HEK293 (cell line): ENCODE data around the gene RAB10.

Experiments
- CTCF ChIA-PET: fragments of 350-600 bp; formaldehyde crosslinking; extraction: SDS; loops from one replicate; lab custom pipeline; 2021; ENCODE audit warnings: antibody characterized with exemption; lab: Yijun Ruan, JAX
- POLR2A ChIA-PET: fragments of 300-600 bp; formaldehyde crosslinking; extraction: SDS; loops from one replicate; lab custom pipeline; 2020; ENCODE audit warnings: antibody characterized with exemption, inconsistent platforms; lab: Yijun Ruan, JAX
- H3K27ac ChIP-seq: fragments of 200-500 bp; sonication (Bioruptor generic); 2 replicates; pipeline ENCODE4 v1.5.1; 2014; ENCODE audit warnings: low read depth, low read length, control low read depth, inconsistent platforms; ENCODE audit errors: extremely low read depth
- H3K36me3 ChIP-seq, 2 experiments: fragments of 200-500 bp in 1 of 2; sonication (Bioruptor generic) in 1 of 2; 1 replicate in 1 of 2; 2 replicates in 1 of 2; pipeline ENCODE4 v1.5.1; 2014 to 2017; ENCODE audit warnings: inconsistent platforms in 2 of 2, low read length in 2 of 2; ENCODE audit not compliant: control insufficient read depth in 2 of 2, insufficient read depth in 1 of 2
- H3K4me1 ChIP-seq: fragments of 200-500 bp; sonication (Bioruptor generic); 2 replicates; pipeline ENCODE4 v1.5.1; 2014; ENCODE audit warnings: mild to moderate bottlenecking, low read length, inconsistent platforms; ENCODE audit not compliant: control insufficient read depth, insufficient read depth
- H3K4me3 ChIP-seq: 2 replicates; pipeline ENCODE4 v1.5.1; 2011; ENCODE audit warnings: low read depth, mild to moderate bottlenecking, control low read depth, low read length, moderate library complexity
- H3K9me3 ChIP-seq: fragments of 200-500 bp; sonication (Bioruptor generic); 2 replicates; pipeline ENCODE4 v1.5.1; 2014; ENCODE audit warnings: low read depth, low read length, inconsistent platforms; ENCODE audit not compliant: control insufficient read depth, insufficient read depth
- CTCF ChIP-seq: fragments of 450-650 bp; formaldehyde crosslinking; IDR thresholded peaks from 2 replicates; pipeline ENCODE4 v1.5.1; 2016; ENCODE audit warnings: missing biosample characterization, missing genetic modification characterization
- KLF1 ChIP-seq: fragments of 450-650 bp; formaldehyde crosslinking; IDR thresholded peaks from 2 replicates; pipeline ENCODE4 v1.5.1; 2016; ENCODE audit warnings: missing biosample characterization, missing genetic modification characterization
- KLF10 ChIP-seq: fragments of 450-650 bp; IDR thresholded peaks from 2 replicates; pipeline ENCODE4 v1.5.1; 2018; ENCODE audit warnings: missing biosample characterization, mild to moderate bottlenecking, missing genetic modification characterization
- KLF8 ChIP-seq: fragments of 450-650 bp; formaldehyde crosslinking; IDR thresholded peaks from 2 replicates; pipeline ENCODE4 v1.5.1; 2016; ENCODE audit warnings: missing biosample characterization, missing genetic modification characterization
- KLF9 ChIP-seq: fragments of 450-650 bp; formaldehyde crosslinking; IDR thresholded peaks from 2 replicates; pipeline ENCODE4 v1.5.1; 2016; ENCODE audit warnings: missing biosample characterization, missing genetic modification characterization, low read depth
- RBAK ChIP-seq: fragments of 450-650 bp; formaldehyde crosslinking; IDR thresholded peaks from 2 replicates; pipeline ENCODE4 v1.5.1; 2016; ENCODE audit warnings: missing biosample characterization, missing genetic modification characterization
- SCRT1 ChIP-seq: fragments of 450-650 bp; formaldehyde crosslinking; IDR thresholded peaks from 2 replicates; pipeline ENCODE4 v1.5.1; 2016; ENCODE audit warnings: missing biosample characterization, missing genetic modification characterization, borderline replicate concordance
- SP3 ChIP-seq: fragments of 450-650 bp; formaldehyde crosslinking; IDR thresholded peaks from 2 replicates; pipeline ENCODE4 v1.5.1; 2016; ENCODE audit warnings: missing biosample characterization, missing genetic modification characterization
- ZBTB10 ChIP-seq: fragments of 450-650 bp; formaldehyde crosslinking; IDR thresholded peaks from 2 replicates; pipeline ENCODE4 v1.5.1; 2016; ENCODE audit warnings: missing biosample characterization, missing genetic modification characterization
- ZBTB49 ChIP-seq: fragments of 450-650 bp; formaldehyde crosslinking; IDR thresholded peaks from 2 replicates; pipeline ENCODE4 v1.5.1; 2016; ENCODE audit warnings: missing biosample characterization, missing genetic modification characterization, low read depth
- ZBTB6 ChIP-seq: fragments of 450-650 bp; formaldehyde crosslinking; IDR thresholded peaks from 2 replicates; pipeline ENCODE4 v1.5.1; 2017; ENCODE audit warnings: missing biosample characterization, missing genetic modification characterization
- ZBTB7A ChIP-seq: fragments of 450-650 bp; formaldehyde crosslinking; IDR thresholded peaks from 2 replicates; pipeline ENCODE4 v1.5.1; 2016; ENCODE audit warnings: low read depth, missing biosample characterization, missing genetic modification characterization
- ZFP41 ChIP-seq: fragments of 450-650 bp; formaldehyde crosslinking; IDR thresholded peaks from 2 replicates; pipeline ENCODE4 v1.5.1; 2016; ENCODE audit warnings: missing biosample characterization, missing genetic modification characterization, borderline replicate concordance
- ZFP69B ChIP-seq: fragments of 450-650 bp; formaldehyde crosslinking; IDR thresholded peaks from 2 replicates; pipeline ENCODE4 v1.5.1; 2016; ENCODE audit warnings: missing biosample characterization, missing genetic modification characterization
- ZNF10 ChIP-seq: fragments of 450-650 bp; formaldehyde crosslinking; IDR thresholded peaks from 2 replicates; pipeline ENCODE4 v1.5.1; 2017; ENCODE audit warnings: missing biosample characterization, missing genetic modification characterization
- ZNF184 ChIP-seq: fragments of 450-650 bp; IDR thresholded peaks from 2 replicates; pipeline ENCODE4 v1.5.1; 2018; ENCODE audit warnings: missing biosample characterization, mild to moderate bottlenecking, missing genetic modification characterization
- ZNF202 ChIP-seq: fragments of 450-650 bp; formaldehyde crosslinking; IDR thresholded peaks from 2 replicates; pipeline ENCODE4 v1.5.1; 2016; ENCODE audit warnings: missing biosample characterization, missing genetic modification characterization, borderline replicate concordance
- ZNF24 ChIP-seq: fragments of 450-650 bp; formaldehyde crosslinking; IDR thresholded peaks from 2 replicates; pipeline ENCODE4 v1.5.1; 2016; ENCODE audit warnings: missing biosample characterization, missing genetic modification characterization
- ZNF280C ChIP-seq: fragments of 450-650 bp; formaldehyde crosslinking; IDR thresholded peaks from 2 replicates; pipeline ENCODE4 v1.5.1; 2016; ENCODE audit warnings: missing biosample characterization, missing genetic modification characterization
- ZNF426 ChIP-seq: fragments of 450-650 bp; formaldehyde crosslinking; IDR thresholded peaks from 2 replicates; pipeline ENCODE4 v1.5.1; 2017; ENCODE audit warnings: missing biosample characterization, missing genetic modification characterization, mild to moderate bottlenecking, inconsistent platforms, moderate library complexity
- ZNF830 ChIP-seq: fragments of 450-650 bp; IDR thresholded peaks from 2 replicates; pipeline ENCODE4 v1.5.0; 2018; ENCODE audit warnings: missing biosample characterization, missing genetic modification characterization, low read depth, mild to moderate bottlenecking, moderate library complexity

RAB10 gene

GRCh38 chr2:26172189-26172870, 138.4 kb downstream of the RAB10 start:
- TF ChIP-seq ZBTB6 (tag by site-specific recombination) (0 out of 2 replicates have a peak, but pooled peaks have one; percentile 16), KLF1 (tag by site-specific recombination) (peak; percentile 83), ZNF830 (tag by site-specific recombination) (no peak), KLF10 (peak; percentile 34; the same call in 1 of the 2 replicates), ZNF426 (no peak), ZNF10 (tag by site-specific recombination) (peak; percentile 17; the same call in 1 of the 2 replicates), SP3 (tag by site-specific recombination) (0 out of 2 replicates have a peak, but pooled peaks have one; percentile 18), ZNF184 (tag by site-specific recombination) (no peak), RBAK (tag by site-specific recombination) (no peak), KLF8 (tag by site-specific recombination) (peak; percentile 61; the same call in 1 of the 2 replicates), KLF9 (tag by site-specific recombination) (0 out of 2 replicates have a peak, but pooled peaks have one; percentile 19), ZBTB10 (tag by site-specific recombination) (0 out of 2 replicates have a peak, but pooled peaks have one; percentile 23)
- POLR2A ChIA-PET: no interaction called here
- no peaks in the 10 kb centered on the region for H3K9me3 ChIP-seq
- H3K4me3 ChIP-seq: peak overlapping the region; percentile 18
- H3K4me1 ChIP-seq: no peaks in the 10 kb centered on the region; the same call in 1 of the 2 replicates
- CTCF ChIA-PET: interaction anchor here (0.8 kb wide), 1 partner anchor 58 kb away, joined by 3 read pairs; no protein-coding TSS in a partner anchor
- H3K36me3 ChIP-seq: peaks cover 0 to 11% of the 10 kb centered on the region in 2 experiments; a peak in 2 of 3 replicates
- no peak overlapping the region for H3K27ac ChIP-seq

GRCh38 chr2:26172871-26173775, 139.2 kb downstream of the RAB10 start, which contains the start of gene GAREM2:
Gene GAREM2, plus strand, starts transcription at chr2:26173088. Its CDS starts 133 bp downstream, at chr2:26173221.
- CTCF ChIA-PET: no interaction called here
- peak within 1 kb of the TSS; percentile 68 for H3K4me3 ChIP-seq
- H3K27ac ChIP-seq: peak within 1 kb of the TSS; percentile 75; the same call in 1 of the 2 replicates
- POLR2A ChIA-PET: no interaction called here
- no peaks in the 10 kb centered on the region; the same call in 1 of the 2 replicates for H3K4me1 ChIP-seq
- peaks cover 0 to 18% of the 10 kb centered on the region in 2 experiments; a peak in 2 of 3 replicates for H3K36me3 ChIP-seq
- no peaks in the 10 kb centered on the region for H3K9me3 ChIP-seq
- TF ChIP-seq ZNF202: no peak
- no peak for TF ChIP-seq ZBTB49 (tag by site-specific recombination)
- TF ChIP-seq SP3 (tag by site-specific recombination): no peak
- no peak for TF ChIP-seq SCRT1 (tag by site-specific recombination)
- TF ChIP-seq ZFP69B (tag by site-specific recombination): peak; percentile 95
- TF ChIP-seq ZNF24 (tag by site-specific recombination): no peak
- no peak for TF ChIP-seq CTCF (tag by site-specific recombination)
- TF ChIP-seq ZBTB7A (tag by site-specific recombination): no peak
- TF ChIP-seq ZFP41 (tag by site-specific recombination): no peak
- no peak for TF ChIP-seq ZNF280C (tag by site-specific recombination)
